ENCODE data around the gene LENEP. TPM values are rescaled to one million over a fixed set of nuclear protein-coding genes. Genes with fewer than 3 reads are reported as not detected.

LENEP gene
- total RNA-seq, 1 donor from 2014 or later = not detected

DNA sequence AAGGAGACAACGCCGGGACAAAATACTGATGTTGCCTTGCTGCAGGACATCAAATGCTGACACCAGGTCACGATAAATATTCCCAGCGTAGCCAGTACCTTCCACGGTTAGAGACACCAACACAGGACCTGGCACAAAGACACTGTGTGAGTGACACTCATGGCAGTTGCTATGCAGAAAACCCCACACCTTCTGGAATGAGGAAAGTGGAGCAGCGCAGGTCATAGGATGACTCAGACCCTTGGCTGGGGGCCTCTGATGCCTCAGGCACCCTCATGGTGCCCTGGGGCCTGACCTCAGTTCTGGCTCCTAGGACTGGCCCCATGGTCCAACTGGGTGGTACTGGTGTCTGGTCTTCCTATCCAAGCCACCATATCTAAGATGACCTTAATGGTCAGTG is 33.2 kb downstream of the LENEP start:
- no peak for DNase-seq

DNA sequence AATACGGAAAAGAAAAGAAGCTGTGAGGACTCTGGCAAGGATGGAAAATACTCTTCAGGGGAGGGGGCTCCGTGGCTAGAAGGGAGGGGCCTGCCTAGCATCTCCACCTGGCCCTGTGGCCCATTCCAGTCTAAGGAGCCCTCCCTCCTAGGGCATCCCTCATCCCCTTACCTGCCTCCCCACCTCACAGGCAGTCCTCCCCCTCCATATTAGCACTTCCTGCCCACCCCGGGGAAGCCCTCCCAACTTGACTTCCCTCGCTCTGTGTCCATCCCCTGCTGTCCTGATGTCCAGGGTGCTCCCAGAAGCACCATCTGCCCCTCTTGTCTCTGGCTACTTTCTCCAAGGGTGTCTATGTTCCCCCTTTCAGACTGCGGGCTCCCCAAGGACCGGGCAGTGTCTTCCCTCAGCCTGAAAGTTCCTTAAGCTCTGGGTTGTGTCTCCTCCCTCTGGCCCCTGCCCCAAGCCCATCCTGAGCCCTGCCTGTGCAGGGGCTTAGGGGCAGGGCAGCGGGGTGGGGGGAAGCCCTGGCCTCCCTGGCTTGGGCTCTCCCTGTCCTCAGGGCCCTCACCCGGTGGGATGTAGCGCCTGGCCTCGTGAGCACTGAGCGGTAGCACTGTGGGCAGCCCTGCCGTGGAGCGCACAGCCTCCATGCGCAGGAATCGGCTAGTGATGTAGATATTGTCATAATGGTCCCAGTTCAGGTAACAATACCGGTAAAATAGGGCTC is 36.3 kb downstream of the LENEP start:
- DNase-seq = no peak

DNA sequence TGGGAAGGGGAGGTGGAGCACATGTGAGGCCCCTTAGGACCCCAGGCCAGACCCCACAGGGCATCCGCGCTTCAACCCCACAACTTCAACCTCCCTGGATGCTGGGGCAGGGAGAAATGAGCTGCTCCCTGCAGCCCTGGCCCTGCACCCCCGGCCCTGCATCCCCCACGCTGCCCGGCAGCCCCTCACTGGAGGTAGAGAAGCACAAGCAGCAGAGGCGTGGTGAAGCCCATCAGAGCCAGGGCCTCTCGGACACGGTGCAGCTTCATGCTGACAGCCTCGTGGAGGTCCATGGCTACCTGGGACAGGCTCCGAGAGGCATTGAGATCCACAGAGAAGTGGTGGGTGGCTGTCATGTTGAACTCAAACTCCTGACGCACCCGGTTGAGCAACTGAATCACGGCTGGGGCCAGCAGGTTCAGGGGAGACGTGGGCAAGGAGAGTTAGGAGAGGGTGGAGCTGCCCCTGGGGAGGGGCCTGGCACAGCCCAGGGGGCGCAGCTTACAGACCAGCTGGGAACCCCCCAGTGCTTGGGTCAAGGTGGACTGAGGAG is 36.9 kb downstream of the LENEP start:
- DNase-seq = no peak

DNA sequence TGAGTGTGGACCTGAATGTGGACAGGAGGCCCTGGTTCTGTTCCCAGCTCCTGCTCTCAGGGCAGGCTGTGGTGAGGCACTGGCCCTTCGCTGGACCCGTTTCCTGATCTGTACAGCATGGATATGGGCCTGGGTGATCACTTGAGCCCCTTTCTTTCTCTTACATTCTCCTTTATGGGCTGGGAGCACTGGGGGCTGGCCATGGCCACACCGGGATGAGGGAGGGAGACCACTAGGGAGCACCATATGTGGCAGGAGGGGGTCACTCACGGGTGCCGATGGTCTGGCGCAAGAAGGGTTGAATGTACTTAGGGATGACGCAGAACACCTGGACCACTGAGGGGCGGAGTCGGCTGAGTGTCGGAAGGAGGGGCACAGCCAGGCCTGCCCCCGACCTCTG is 37.5 kb downstream of the LENEP start:
- no peak for DNase-seq

DNA sequence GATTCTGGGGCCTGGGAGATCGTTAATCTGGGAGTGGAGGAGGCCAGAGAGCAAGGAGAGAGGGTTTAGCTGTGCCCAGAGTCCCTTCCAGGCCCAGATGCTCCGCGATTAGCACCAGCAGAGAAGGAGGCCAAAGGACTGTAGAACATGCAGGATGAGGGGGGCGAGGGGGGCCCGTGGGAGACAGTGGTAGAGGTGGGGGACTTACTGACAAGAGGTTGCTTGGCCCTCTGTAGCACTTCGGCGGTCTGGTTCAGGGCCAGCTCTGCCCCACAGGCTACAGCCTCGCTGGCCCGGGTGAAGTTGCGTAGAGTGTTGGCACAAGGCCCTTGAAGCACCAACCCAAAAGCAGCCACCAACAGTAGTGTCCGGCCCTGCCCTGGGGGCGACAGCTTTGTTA is 39.5 kb downstream of the LENEP start:
- DNase-seq = no peak

DNA sequence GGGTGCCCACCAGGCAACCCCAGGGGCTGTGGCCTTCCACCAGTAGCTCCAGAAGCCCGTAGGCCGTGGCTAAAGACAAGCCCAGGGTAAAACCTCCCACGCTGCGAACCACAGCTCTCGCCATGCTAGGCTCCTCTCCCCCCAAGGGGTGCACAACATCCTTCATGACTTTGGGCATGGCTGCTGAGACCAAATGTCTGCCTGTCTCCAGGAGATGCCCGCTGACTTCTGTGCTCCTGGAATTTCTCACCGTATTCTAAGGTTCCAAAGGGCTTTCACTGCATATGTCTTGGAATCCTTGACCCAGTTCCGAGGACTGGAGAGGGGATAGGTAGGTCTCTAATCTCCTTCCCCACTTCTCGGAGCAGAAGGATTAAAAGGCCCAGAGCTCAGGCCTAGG is 40.1 kb downstream of the LENEP start, which contains the start of the genes DCST1 and DCST2:
Gene DCST1, plus strand, starts transcription at position 301 of the 400 bp plus-strand sequence. CDS start 213 bp downstream, outside the sequence.
Gene DCST2, minus strand, starts transcription at position 258 of the 400 bp plus-strand sequence. Its CDS starts 80 bp downstream, at position 178.
- no peak for DNase-seq

DNA sequence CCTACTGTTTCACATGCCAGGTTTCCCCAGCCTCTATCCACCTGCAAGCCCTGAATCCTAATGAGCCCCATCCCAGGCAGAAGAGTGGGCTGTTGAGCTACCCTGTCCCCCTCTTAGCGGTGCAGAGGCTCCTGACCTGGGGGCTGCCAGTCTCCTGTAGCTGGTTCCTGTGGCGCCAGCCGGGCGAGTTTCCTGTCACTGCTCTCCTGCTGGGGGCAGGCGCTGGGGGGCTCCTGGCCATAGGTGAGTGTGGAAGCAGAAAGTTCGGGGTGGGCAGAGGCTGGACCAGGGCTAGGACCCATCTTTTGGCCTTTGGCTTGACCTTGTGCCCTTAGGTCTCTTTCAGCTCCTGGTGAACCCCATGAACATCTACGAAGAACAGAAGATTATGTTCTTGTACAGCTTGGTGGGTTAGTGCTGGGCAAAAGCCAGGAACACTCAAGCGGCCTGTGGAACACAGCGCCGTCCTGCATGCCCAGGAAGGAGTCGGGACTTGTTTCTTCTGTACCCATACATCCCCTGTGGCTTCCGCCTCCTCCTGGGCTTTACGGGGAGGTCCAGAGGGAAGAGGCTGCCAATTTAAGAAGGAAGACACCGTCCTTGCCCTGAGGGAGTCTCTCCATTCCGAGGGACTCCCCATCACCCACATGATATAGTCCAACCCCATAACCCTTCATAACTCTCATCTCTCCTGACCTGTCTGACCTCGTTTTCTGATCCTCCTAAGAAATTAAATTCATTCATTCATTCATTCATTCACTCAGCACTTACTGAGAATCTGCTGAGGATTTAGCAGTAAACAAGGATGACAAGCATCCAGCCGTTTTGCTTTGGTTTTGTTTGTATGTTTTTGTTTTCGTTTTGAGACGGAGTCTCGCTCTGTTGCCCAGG is 41.2 kb downstream of the LENEP start:
- DNase-seq = no peak

DNA sequence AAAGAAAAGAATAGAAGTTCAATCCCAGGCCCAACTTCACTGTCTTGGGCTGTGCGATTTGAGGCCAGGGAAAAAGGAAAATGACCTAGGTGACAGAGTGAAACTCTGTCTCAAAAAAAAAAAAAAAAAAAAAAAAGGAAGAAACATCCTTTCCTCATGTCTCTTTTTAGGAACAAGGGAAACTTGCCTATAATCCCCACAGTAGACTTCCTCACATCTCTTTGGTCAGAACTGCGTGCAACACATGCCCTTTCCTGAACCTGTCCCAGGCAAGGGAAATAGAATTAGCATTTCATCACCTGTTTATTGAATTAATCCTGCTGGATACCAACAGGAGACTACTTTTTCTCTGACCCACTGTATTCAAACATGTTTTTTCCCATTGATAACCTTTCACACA is 42.5 kb downstream of the LENEP start:
- no peak for DNase-seq

DNA sequence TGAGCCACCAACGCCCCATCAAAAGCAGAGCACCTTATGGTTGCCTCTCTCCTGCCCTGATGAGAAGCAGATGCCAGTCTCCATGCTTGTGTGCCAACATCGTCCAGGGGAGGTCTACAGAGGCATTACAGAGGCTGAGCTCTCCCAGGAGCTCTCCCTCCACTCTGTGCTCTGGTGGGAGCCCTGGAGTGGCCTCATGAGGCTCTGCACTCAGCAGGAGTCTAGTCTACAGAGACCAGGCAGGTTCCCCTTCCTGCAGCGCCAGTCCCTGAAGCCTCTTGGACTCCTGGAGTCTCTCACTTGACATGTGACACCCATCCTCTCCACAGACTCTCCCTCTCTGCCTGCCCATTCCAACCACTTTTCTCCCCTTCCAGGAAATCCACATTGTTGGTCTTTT is 43.7 kb downstream of the LENEP start:
- DNase-seq = no peak

DNA sequence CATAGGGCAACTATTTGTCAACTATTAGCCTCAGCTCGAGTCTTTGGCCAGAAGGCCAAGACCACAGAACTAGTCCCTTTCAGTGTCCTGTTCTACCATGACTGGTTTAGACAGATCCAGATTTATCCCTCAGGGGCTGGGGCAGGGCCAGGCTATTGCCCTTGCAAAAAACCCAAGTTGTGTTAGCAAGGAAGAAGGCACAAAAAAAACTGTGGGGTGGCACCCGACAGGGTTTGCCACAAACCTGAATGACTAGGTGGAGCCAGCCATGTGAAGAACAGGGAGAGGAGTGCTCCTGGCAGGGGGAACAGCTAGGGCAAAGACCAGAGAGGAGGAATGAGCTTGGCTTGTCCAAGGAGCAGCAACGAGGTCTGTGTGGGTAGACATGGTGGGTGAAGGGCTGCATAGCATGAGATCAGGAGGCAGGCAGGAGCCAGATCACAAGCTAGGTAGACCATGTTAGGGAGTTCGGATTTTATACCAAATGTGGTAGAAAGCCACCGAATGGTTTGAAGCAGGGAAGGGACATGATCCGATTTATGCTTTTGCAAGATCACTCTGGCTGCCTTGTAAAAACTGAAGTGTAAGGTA is 44.6 kb downstream of the LENEP start:
- no peak for DNase-seq

DNA sequence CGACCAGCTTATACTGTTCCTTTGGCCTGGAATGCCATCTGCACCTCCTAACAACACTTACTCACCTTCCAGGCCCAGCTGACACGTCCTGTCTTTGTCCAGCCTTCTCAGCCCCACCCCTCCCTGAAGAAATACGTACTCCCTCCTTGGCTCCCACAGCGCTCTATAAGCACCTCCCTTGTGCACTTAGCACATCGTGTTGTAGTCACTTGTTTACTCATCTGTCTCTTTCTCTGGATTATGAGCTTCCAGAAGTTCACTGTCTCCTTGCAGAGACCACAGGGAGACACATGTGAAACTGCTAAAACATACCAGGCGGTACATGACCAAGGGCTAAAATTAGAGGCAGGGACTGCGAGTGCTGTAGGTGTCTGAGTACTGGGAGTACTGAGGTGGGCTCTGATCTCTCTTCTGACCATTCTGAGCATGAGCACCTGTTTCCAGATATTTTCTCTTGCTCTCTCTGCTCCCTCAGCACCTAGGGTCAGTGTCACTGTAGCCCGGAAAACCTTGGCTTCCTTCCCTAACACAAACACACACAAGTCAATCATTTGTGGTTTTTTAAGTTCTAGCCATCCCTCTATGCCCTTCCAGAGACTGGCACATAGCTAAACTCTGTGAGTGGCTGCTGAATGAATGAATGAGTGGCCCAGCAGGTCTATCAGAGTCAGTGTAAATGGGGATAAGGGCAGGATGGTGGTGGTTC is 45.4 kb downstream of the LENEP start:
- no peak for DNase-seq

DNA sequence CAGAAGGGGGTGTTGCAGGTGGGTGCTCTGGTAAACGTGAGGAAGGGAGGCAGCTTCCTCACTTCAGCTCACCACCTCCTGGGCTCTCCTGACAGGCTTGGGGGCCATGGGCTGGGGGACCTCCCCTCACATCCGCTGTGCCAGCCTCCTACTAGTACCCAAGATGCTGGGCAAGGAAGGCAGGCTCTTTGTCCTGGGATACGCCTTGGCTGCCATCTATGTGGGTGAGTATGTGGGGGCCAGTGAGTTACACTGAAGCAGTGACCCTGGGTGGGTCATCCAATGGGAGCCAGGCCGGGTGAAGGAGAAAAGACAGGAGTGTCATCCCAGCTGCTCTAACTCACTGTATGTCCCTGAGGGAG is 45.9 kb downstream of the LENEP start:
- no peak for DNase-seq

DNA sequence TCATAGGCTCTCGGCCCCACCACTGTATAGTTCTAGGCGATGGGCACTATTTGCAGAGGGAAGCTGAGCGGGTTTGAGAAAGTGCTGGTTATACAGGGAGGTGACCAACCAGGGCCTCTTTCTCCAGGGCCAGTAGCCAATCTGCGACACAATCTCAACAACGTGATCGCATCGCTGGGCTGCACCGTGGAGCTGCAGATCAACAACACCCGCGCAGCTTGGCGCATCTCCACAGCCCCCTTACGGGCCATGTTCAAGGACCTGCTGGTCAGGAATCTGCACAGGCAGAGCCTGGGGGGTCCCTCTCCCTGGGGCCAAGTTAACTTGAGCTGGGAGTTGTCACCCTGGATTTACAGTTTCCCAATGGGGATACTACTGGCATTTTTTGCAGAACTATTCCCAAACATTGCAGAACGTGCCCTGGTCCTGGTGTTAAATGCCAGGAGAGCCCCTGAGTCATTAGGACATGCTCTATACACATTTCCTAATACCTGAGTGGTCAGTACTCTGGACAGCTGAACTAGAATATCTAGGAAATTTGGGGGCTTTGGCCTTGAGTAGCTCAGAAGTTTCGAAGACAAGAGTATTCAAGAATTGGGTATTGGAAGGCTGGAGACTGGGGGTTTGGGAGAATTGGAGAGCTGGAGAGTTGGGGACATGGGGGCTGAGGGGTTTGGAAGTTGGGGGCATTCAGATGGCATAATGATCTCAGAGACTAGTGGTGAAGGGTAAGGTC is 47.1 kb downstream of the LENEP start:
- no peak for DNase-seq

DNA sequence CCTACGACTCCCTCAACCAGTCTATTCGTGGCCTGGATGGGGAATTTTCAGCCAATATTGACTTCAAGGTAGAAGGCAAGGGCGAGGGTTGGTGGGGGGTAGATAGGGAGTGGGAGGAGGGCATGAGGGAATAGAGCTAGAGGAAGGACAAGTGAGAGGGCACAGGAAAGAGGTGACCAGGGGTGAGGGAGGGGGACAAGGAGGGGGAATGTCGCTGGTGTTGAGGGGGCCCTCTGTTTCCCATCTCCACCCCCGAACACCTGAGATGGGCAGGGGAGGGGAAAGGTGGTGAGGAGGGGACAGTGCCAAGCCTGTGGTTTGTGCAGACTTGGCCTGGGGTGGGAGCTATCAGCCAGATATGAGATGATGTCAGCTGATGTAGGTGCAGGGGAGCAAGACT is 49.4 kb downstream of the LENEP start:
- DNase-seq = no peak

DNA sequence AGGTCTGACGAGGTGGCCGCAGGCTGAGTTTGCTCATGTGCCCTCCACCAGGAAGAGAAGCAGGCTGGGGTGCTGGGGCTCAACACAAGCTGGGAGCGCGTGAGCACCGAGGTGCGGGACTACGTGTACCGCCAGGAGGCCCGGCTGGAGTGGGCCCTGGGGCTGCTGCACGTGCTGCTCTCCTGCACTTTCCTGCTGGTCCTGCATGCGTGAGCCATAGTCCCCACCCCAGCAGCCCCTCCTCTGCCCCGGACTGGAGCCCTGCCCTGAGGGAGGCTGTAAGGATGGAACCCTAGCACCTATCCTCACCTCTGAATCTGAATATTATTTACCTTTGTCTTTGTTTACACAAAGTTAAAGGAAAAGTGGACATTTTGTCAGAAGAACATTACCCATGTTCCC is 49.9 kb downstream of the LENEP start:
- no peak for DNase-seq

DNA sequence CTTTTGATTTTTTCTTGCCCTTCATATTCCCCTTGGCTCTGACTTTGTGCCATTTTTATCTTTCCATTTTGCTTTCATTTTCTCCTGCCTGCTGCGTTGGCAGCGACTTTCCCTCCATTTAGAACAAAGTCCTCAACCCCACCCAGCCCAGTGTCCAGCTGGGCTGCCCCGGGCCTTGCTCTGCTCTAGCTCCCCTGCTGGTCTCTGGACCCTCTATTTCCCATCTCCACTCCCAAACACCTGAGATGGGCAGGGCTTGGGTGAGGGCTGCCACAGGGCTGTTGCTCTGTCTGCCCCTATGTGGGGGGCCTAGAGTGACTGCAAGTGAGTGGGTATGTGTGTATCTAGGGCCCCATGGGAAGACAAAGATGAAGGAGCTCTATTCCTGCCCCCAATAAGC is 50.4 kb downstream of the LENEP start:
- DNase-seq = no peak

Small RNA genes within 50 kb of the gene (small RNA-seq; reads per million reads assigned to genes)
- gene MIR4258 (ENCODE audit: low replicate concordance) (not detected), gene RF00017 (ENCODE audit: low replicate concordance) (not detected)

Other genes with a start within 250 kb of the LENEP start
- 0.99 TPM for gene KCNN3, start 123.3 kb upstream of the LENEP start, total RNA-seq
- 18.9 TPM for gene PMVK, start 56.9 kb upstream of the LENEP start, total RNA-seq
- gene PBXIP1, start 37.5 kb upstream of the LENEP start, total RNA-seq = 61.8 TPM
- gene PYGO2, start 31.8 kb upstream of the LENEP start, total RNA-seq = 14.6 TPM
- gene SHC1, start 22.8 kb upstream of the LENEP start, total RNA-seq = 42.9 TPM
- 43.1 TPM for gene CKS1B, start 18.9 kb upstream of the LENEP start, total RNA-seq
- gene FLAD1, start 10.2 kb upstream of the LENEP start, total RNA-seq = 13.2 TPM
- 25.5 TPM for gene ZBTB7B, start 9.2 kb downstream of the LENEP start, total RNA-seq
- 0.49 TPM for gene DCST2, start 40.2 kb downstream of the LENEP start, total RNA-seq
- gene DCST1, start 40.2 kb downstream of the LENEP start, total RNA-seq = 0.10 TPM
- 46.0 TPM for gene ADAM15, start 57.7 kb downstream of the LENEP start, total RNA-seq
- gene EFNA4, start 70.2 kb downstream of the LENEP start, total RNA-seq = 9.0 TPM
- gene EFNA3, start 85.3 kb downstream of the LENEP start, total RNA-seq = 10.9 TPM
- 45.1 TPM for gene EFNA1, start 134.3 kb downstream of the LENEP start, total RNA-seq
- gene SLC50A1, start 142.3 kb downstream of the LENEP start, total RNA-seq = 18.5 TPM
- gene DPM3, start 146.9 kb downstream of the LENEP start, total RNA-seq = 10.0 TPM
- 67.5 TPM for gene KRTCAP2, start 179.7 kb downstream of the LENEP start, total RNA-seq
- 0.20 TPM for gene TRIM46, start 180.3 kb downstream of the LENEP start, total RNA-seq
- 32.5 TPM for gene THBS3, start 214.3 kb downstream of the LENEP start, total RNA-seq
- gene MTX1, start 215.1 kb downstream of the LENEP start, total RNA-seq = 19.1 TPM